ENCODE results near the gene IGFN1.

Gene IGFN1

GRCh38 chr1:201260648-201261311 is 70.2 kb downstream of the IGFN1 start:
- H3K27me3 ChIP-seq (ENCODE audit: control insufficient read depth, low read length), result 0 out of 2 replicates have a peak, but pooled peaks cover 2% of the 10 kb centered on the region
- H3K79me2 ChIP-seq (ENCODE audit: control insufficient read depth, low read length), result no peaks in the 10 kb centered on the region

GRCh38 chr1:201261771-201262547 is 71.3 kb downstream of the IGFN1 start:
- Histone ChIP-seq H4K20me1 (ENCODE audit: control insufficient read depth, insufficient read depth, low read depth, low read length) (no peaks in the 10 kb centered on the region), H3K79me2 (ENCODE audit: control insufficient read depth, low read length) (no peaks in the 10 kb centered on the region), H3K9me2 (replicated peaks; ENCODE audit: control insufficient read depth, low read length) (no peaks in the 10 kb centered on the region), H3K27ac (ENCODE audit: low read depth, low read length) (no peak overlapping the region), H3K36me3 (ENCODE audit: control insufficient read depth, low read length) (no peaks in the 10 kb centered on the region), H3K9me3 (ENCODE audit: control insufficient read depth, insufficient read depth, low read length) (no peaks in the 10 kb centered on the region), H3K4me3 (ENCODE audit: low read length) (no peak overlapping the region), H3F3A (ENCODE audit: control insufficient read depth, insufficient read depth) (no peaks in the 10 kb centered on the region), H3K4me1 (ENCODE audit: control insufficient read depth, low read length) (no peaks in the 10 kb centered on the region), H3K4me2 (ENCODE audit: low read length) (no peak overlapping the region), H3K27me3 (ENCODE audit: control insufficient read depth, low read length) (peaks cover 6% of the 10 kb centered on the region; the same call in 1 of the 2 replicates)
- TF ChIP-seq CTCF (IDR thresholded peaks at IDR 0.05; ENCODE audit: low read depth, low read length, poor library complexity, severe bottlenecking) (no peak), EZH2phosphoT487 (IDR thresholded peaks at IDR 0.05; ENCODE audit: borderline replicate concordance, low read length) (no peak)

More at GRCh38 chr1:201260648-201261311, 70.2 kb downstream of the IGFN1 start:
- no peaks in the 10 kb centered on the region for H3K4me1 ChIP-seq (ENCODE audit: control insufficient read depth, low read length)
- H3K36me3 ChIP-seq (ENCODE audit: control insufficient read depth, low read length), result no peaks in the 10 kb centered on the region
- no peaks in the 10 kb centered on the region for H3F3A ChIP-seq (ENCODE audit: control insufficient read depth, insufficient read depth)
- no peaks in the 10 kb centered on the region for H3K9me2 ChIP-seq (replicated peaks; ENCODE audit: control insufficient read depth, low read length)
- no peaks in the 10 kb centered on the region for H4K20me1 ChIP-seq (ENCODE audit: control insufficient read depth, insufficient read depth, low read depth, low read length)
- H3K9me3 ChIP-seq (ENCODE audit: control insufficient read depth, insufficient read depth, low read length), result no peaks in the 10 kb centered on the region
- no peak overlapping the region for H3K4me3 ChIP-seq (ENCODE audit: low read length)
- no peak overlapping the region for H3K27ac ChIP-seq (ENCODE audit: low read depth, low read length)
- no peak for TF ChIP-seq CTCF (IDR thresholded peaks at IDR 0.05; ENCODE audit: low read depth, low read length, poor library complexity, severe bottlenecking)
- TF ChIP-seq EZH2phosphoT487 (IDR thresholded peaks at IDR 0.05; ENCODE audit: borderline replicate concordance, low read length), result no peak
- H3K4me2 ChIP-seq (ENCODE audit: low read length), result no peak overlapping the region

GRCh38 chr1:201262963-201263608 is 72.5 kb downstream of the IGFN1 start:
- Histone ChIP-seq H4K20me1 (ENCODE audit: control insufficient read depth, insufficient read depth, low read depth, low read length) (no peaks in the 10 kb centered on the region), H3K4me1 (ENCODE audit: control insufficient read depth, low read length) (no peaks in the 10 kb centered on the region)

More at GRCh38 chr1:201262963-201263608, 72.5 kb downstream of the IGFN1 start:
- H3K9me2 ChIP-seq (replicated peaks; ENCODE audit: control insufficient read depth, low read length), result no peaks in the 10 kb centered on the region
- H3F3A ChIP-seq (ENCODE audit: control insufficient read depth, insufficient read depth), result no peaks in the 10 kb centered on the region
- no peaks in the 10 kb centered on the region for H3K79me2 ChIP-seq (ENCODE audit: control insufficient read depth, low read length)
- H3K4me3 ChIP-seq (ENCODE audit: low read length), result no peak overlapping the region
- no peaks in the 10 kb centered on the region for H3K36me3 ChIP-seq (ENCODE audit: control insufficient read depth, low read length)
- no peak overlapping the region for H3K4me2 ChIP-seq (ENCODE audit: low read length)
- no peaks in the 10 kb centered on the region for H3K9me3 ChIP-seq (ENCODE audit: control insufficient read depth, insufficient read depth, low read length)
- TF ChIP-seq EZH2phosphoT487 (IDR thresholded peaks at IDR 0.05; ENCODE audit: borderline replicate concordance, low read length) (no peak), CTCF (IDR thresholded peaks at IDR 0.05; ENCODE audit: low read depth, low read length, poor library complexity, severe bottlenecking) (no peak)
- H3K27ac ChIP-seq (ENCODE audit: low read depth, low read length), result no peak overlapping the region
- peaks cover 17% of the 10 kb centered on the region for H3K27me3 ChIP-seq (ENCODE audit: control insufficient read depth, low read length)
